GM18526 (cell line): Measurements from ENCODE around the gene FAM163A.

Source experiments
- POLR2A ChIP-seq: IDR thresholded peaks from 3 replicates; pipeline ENCODE4 v1.6.1; 2011; ENCODE audit not compliant: insufficient read length; ENCODE audit errors: extremely low read depth

FAM163A gene

GRCh38 chr1:179857009-179857408, 113.9 kb downstream of the FAM163A start:
- TF ChIP-seq POLR2A, result no peak

- no peak for TF ChIP-seq POLR2A
Observed at GRCh38 chr1:179860652-179861051, 117.6 kb downstream of the FAM163A start.

- TF ChIP-seq POLR2A, result no peak
Observed at GRCh38 chr1:179865377-179865776, 122.3 kb downstream of the FAM163A start.
